ENCODE measurements around the gene KIF5C.

Gene KIF5C

DNA sequence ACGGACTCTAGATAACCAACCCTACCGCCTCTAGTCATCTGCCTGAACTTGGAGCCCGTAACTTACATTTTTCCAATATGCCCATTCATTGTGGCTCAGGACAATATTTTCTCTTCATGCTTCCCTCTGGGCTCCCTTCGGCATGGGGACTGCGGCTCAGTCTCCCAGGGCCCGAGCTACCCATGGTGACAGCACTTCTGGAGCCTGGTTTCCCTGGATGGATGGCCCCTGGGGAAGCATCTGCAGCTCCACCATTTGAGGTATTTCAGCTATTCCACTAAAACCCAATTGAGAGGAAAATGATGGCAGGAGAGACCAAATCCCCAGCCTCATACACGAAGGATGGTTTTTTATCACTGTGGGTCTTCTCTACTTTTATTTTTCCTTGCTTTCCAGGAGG is 74.3 kb downstream of the KIF5C start:
- Mint-ChIP-seq H3K9me3 (peaks cover 3% of the 10 kb centered on the region), H3K4me1 (peaks cover 29% of the 10 kb centered on the region), H3K36me3 (ENCODE audit: low read depth) (peaks cover 36% of the 10 kb centered on the region), H3K27ac (peak overlapping the region in 2 of 3 experiments; percentile 6 to 72), H3K4me3 (no peak overlapping the region), H3K27me3 (ENCODE audit: low read depth) (no peaks in the 10 kb centered on the region)
- TF ChIP-seq, protein P1, sequence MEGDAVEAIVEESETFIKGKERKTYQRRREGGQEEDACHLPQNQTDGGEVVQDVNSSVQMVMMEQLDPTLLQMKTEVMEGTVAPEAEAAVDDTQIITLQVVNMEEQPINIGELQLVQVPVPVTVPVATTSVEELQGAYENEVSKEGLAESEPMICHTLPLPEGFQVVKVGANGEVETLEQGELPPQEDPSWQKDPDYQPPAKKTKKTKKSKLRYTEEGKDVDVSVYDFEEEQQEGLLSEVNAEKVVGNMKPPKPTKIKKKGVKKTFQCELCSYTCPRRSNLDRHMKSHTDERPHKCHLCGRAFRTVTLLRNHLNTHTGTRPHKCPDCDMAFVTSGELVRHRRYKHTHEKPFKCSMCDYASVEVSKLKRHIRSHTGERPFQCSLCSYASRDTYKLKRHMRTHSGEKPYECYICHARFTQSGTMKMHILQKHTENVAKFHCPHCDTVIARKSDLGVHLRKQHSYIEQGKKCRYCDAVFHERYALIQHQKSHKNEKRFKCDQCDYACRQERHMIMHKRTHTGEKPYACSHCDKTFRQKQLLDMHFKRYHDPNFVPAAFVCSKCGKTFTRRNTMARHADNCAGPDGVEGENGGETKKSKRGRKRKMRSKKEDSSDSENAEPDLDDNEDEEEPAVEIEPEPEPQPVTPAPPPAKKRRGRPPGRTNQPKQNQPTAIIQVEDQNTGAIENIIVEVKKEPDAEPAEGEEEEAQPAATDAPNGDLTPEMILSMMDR (IDR thresholded peaks at IDR 0.05; ENCODE audit: unreplicated experiment in 3 of 3) = no peak

DNA sequence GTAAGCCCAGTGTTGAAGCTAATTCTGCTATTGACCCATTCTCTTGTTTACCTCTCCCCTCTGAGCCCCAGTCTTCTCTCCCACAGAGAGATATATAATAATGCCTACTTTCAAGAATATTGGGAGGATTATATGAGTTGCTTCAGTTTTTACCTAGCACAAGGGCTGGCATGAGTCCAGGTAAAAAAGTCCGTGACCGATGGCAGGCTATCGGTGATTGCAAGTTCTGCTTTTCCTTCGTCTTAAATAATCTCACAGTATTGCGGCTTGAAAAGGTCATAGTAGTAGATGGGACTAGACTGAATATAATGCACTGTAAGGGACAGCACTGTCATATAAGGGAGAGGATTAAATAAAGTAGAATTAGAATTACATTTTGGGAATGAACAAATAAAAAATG is 77.6 kb downstream of the KIF5C start:
- Mint-ChIP-seq H3K4me3 (no peak overlapping the region), H3K27me3 (ENCODE audit: low read depth) (no peaks in the 10 kb centered on the region), H3K27ac (no peak overlapping the region), H3K4me1 (peaks cover 18% of the 10 kb centered on the region), H3K36me3 (ENCODE audit: low read depth) (peaks cover 22% of the 10 kb centered on the region), H3K9me3 (no peaks in the 10 kb centered on the region)
- TF ChIP-seq, protein P1 (IDR thresholded peaks at IDR 0.05; ENCODE audit: unreplicated experiment in 3 of 3) = no peak

DNA sequence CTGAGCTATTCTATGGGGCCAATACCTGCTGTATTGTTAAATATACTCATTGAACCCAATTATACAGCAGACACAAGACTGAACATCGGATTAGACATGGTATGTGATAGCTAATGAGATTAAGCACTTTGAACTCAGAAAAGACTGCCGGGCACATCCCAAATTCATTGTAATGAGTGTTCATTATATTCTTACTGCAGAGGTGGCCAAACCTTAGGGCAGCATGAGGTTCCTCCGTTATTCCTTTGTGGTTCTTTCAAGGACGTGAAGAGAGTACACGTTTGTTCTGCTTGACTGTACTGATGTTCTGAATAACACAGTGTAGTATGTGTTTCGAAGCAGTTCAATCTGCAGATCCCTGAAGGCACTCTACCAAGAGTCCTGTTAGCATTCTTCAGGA is 78.4 kb downstream of the KIF5C start:
- no peaks in the 10 kb centered on the region for H3K9me3 Mint-ChIP-seq
- peaks cover 16% of the 10 kb centered on the region for H3K4me1 Mint-ChIP-seq
- no peaks in the 10 kb centered on the region for H3K27me3 Mint-ChIP-seq (ENCODE audit: low read depth)
- TF ChIP-seq, protein P1 (IDR thresholded peaks at IDR 0.05; ENCODE audit: unreplicated experiment in 3 of 3) = no peak
- no peak overlapping the region for H3K27ac Mint-ChIP-seq
- no peak overlapping the region for H3K4me3 Mint-ChIP-seq
- H3K36me3 Mint-ChIP-seq (ENCODE audit: low read depth) = peaks cover 19% of the 10 kb centered on the region

DNA sequence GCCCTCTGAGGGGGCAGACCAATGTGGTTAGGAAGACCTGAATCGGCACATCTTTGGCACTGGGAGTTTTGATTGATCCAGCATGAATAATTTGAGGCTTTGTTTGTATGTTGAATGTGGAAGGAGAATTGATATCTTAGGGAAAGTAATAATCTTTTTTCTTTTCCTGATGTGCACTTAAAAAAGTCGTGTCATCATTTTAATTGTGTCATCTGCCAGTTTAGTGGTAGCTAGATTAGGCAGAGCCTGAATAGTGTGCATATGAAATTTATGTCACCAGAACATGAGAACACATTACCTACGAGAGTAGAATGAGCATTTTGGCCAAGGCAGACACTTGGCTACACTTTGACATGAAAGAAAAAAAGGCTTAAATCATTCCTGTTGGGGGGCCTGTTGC is 79.5 kb downstream of the KIF5C start:
- TF ChIP-seq, protein P1 (IDR thresholded peaks at IDR 0.05; ENCODE audit: unreplicated experiment in 3 of 3) = no peak
- Mint-ChIP-seq H3K27me3 (ENCODE audit: low read depth) (peaks cover 2% of the 10 kb centered on the region), H3K36me3 (ENCODE audit: low read depth) (peaks cover 15% of the 10 kb centered on the region), H3K27ac (peak overlapping the region in 1 of 3 experiments; percentile 21), H3K4me3 (no peak overlapping the region), H3K9me3 (no peaks in the 10 kb centered on the region), H3K4me1 (peaks cover 5% of the 10 kb centered on the region)

DNA sequence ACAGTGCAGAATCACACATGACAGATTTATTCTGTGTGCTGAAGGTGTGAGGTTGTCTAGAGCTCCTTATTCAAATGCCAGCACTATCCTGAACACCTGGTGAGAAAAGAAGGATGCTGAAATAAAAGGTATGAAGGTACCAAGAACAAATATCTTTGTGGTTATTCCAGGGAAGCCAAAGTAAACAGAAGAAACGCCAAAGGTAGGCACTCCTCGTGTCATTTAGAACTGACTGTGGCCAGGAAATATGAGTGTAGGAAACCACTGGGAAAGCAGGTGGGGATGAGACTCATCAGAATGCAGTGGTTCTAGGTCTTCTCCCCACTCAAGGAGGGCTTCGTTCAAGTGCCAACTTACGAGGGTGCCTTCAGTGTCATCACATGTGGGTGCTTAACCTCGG is 80.8 kb downstream of the KIF5C start:
- TF ChIP-seq, protein P1 (IDR thresholded peaks at IDR 0.05; ENCODE audit: unreplicated experiment in 3 of 3) = no peak
- peaks cover 6% of the 10 kb centered on the region for H3K27me3 Mint-ChIP-seq (ENCODE audit: low read depth)
- H3K4me3 Mint-ChIP-seq = no peak overlapping the region
- no peaks in the 10 kb centered on the region for H3K4me1 Mint-ChIP-seq
- peaks cover 8% of the 10 kb centered on the region for H3K36me3 Mint-ChIP-seq (ENCODE audit: low read depth)
- no peak overlapping the region for H3K27ac Mint-ChIP-seq
- no peaks in the 10 kb centered on the region for H3K9me3 Mint-ChIP-seq

DNA sequence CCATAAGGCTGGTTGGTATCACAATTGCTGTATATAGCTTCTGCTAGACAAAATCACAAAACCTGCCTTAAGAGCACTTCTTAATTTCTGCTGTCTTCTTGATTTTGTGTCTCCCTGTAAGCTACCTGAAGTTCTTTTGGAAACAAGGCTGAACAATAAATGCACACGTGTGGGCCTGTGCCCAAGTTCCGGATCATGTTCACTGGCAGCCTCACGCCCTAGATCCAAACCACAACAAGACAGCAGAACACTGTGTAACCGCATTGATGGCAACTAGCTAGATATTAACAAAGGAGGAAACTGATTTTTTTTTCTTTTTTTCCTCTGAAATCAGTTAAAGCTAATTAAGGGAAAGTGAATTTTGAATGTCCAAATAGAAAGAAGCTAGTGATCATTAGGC is 82.0 kb downstream of the KIF5C start:
- TF ChIP-seq, protein P1 (IDR thresholded peaks at IDR 0.05; ENCODE audit: unreplicated experiment in 3 of 3) = no peak
- no peaks in the 10 kb centered on the region for H3K9me3 Mint-ChIP-seq
- H3K27me3 Mint-ChIP-seq (ENCODE audit: low read depth) = peaks cover 10% of the 10 kb centered on the region
- no peak overlapping the region for H3K27ac Mint-ChIP-seq
- no peaks in the 10 kb centered on the region for H3K4me1 Mint-ChIP-seq
- peaks cover 9% of the 10 kb centered on the region for H3K36me3 Mint-ChIP-seq (ENCODE audit: low read depth)
- H3K4me3 Mint-ChIP-seq = no peak overlapping the region

All from nephron (organoid).